Eye (tissue), 1 donor: ENCODE data around the gene RBKS.
A peak's percentile ranks its signal among the peaks of the same experiment; 100 is the strongest.
"Not testable (repeated sequence)": the region's sequence is repeated elsewhere in the genome, so short reads cannot be mapped to it uniquely, and the experiment has no call there.

Experiments used
- DNase-seq: peaks from one replicate; pipeline ENCODE4 v3.0.0-alpha.2; 2015

RBKS gene

DNA sequence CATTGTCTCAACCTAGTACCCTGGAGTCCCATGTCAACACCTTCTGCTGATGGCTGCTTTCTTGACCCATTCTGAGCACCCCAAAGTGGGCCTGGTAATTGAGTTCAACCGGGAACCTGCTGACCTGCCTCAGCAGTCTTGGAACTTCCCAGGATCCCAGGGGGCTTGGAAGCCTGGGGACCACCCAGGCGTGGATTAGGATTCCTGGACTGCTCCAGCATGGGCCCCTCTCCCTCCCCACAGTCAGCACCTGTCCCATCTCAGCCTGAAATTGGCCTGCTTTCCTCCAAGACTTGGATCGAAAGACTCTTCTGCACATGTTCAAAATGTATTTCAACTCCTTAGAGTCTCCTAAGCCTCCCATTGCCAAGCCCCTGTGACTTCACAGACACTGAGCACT is 134.1 kb downstream of the RBKS start:
- DNase-seq, result no peak

DNA sequence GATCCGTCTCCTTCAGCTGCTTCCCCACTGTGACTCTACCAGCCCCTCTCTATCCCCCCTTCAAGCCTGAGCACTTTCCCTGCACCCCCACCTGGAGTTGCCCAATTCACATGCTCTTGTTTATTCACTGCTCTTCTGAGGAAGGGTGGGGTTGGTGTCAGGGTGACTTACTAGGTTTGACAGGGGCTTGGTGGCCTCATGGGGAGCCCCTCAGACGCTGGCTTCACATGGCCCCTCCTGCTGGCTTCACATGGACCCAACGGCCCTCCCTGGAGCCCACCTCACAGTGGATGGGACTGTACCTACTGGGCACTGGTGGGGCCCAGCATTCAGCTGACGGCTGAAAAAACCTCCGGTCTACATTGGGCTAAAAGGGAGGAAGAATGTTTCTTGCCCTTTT is 135.4 kb downstream of the RBKS start:
- DNase-seq, result no peak

DNA sequence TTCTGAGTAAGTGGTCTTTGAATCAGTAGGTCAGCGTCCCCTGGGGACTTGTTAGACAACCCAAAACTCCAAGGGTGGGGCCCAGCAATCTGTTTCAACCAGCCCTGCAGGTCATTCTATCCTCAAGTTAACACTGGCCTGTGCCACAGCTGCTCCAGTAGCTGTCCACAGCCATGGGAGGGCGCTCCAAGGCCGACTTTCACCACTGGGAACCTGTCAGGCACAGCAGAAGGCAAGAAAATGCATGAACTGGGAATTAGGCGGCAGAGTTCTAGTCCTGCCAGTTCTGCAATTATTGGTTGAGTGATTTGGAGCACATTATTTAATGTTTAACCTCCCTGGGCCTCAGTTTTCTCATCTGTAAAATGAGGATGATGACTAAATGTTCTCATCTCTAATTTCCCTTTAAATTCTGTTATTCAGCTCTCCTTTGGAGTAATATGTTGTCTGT is 136.0 kb downstream of the RBKS start:
- DNase-seq, result peak; percentile 76

DNA sequence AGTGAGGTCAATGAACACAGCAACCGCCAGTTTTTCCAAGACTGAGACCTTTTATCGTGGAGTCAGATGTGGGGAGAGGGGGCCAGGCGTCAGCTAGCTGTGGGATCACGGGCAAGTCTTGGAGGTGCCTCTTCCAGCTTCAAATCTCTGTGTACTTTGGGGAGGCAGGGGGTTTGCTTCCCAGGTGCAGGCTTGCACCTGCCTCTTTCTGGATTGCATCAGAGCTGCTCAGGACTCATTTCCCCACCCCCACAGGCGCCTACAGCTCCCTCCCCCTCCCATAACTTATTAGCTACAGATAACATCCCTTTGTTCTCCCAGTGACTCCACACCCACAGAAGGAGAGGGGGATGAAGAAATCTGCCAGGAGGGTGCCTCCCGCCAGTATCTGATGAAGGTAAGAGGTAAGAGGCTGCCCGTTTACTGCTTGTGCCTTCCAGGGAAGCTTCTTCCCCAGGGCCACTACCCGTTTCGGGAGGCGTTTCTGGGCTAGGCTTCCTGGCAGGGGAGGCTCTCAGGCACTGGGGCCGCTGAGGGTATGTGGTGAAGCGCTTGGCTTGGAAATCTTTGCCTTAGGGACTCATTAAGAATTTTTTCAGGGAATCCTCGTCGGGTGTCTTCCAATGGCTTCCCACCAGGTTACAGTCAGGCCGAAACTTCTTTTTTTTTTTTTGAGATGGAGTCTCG is 137.5 kb downstream of the RBKS start:
- no peak for DNase-seq

DNA sequence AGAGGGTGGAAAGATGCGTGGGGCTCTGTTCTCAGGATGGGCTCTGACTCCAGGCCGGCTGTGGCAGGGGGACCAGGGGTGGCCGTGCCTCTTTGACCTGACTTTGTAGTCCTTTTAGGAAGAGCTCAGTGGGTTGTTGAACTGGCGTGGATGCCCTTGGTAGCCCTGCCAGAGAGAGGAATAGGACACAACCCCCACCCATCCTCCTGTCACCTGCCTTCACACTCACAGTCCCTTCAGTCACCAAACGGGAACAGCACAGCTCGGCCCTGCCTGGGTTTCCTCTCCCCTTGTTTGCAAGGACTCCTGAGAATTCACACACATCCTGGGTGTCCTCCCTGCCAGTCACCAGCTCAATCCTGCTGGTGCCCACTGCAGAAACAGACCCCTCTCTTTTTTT is 138.8 kb downstream of the RBKS start:
- DNase-seq, result no peak

DNA sequence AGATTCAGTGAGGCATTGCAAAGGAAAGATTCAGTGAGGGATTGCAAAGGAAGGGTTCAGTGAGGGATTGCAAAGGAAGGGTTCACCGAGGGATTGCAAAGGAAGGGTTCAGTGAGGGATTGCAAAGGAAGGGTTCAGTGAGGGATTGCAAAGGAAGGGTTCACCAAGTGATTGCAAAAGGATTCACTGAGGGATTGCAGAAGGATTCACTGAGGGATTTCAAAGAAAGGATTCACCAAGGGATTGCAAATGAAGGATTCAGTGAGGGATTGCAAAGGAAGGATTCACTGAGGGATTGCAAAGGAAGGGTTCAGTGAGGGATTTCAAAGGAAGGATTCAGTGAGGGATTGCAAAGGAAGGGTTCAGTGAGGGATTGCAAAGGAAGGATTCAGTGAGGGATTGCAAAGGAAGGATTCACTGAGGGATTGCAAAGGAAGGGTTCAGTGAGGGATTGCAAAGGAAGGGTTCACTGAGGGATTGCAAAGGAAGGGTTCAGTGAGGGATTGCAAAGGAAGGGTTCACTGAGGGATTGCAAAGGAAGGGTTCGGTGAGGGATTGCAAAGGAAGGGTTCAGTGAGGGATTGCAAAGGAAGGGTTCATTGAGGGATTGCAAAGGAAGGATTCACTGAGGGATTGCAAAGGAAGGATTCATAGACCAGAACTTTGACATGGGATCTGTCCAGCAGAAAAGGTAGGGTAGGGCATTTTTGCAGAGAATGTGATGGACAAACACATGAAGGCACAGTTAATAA is 141.2 kb downstream of the RBKS start:
- not testable (repeated sequence) for DNase-seq

DNA sequence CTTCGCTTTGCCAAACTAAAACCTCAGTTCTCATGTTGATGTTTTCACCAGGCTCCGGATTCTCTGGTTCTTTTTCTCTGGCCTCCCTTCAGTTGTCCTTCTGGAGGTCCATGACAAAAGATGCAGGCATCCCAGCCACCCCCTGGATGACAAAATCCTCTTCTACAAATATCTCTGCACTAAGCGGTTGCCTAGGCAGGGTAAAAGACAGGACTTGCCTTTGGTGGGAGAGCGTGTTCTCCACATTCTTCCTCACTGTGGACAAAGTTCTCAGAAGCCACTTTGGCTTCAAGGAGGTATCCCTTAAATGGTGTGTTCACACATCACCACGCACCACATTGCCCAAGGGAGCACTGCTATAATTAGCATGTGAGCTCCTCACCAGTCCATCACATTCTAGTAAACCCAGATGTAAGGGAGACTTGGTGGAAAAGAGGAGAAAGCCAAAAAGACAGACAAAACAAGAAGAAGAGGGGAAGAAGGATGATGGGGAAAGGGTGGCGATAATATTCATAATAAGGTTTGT is 142.3 kb downstream of the RBKS start:
- DNase-seq, result no peak

DNA sequence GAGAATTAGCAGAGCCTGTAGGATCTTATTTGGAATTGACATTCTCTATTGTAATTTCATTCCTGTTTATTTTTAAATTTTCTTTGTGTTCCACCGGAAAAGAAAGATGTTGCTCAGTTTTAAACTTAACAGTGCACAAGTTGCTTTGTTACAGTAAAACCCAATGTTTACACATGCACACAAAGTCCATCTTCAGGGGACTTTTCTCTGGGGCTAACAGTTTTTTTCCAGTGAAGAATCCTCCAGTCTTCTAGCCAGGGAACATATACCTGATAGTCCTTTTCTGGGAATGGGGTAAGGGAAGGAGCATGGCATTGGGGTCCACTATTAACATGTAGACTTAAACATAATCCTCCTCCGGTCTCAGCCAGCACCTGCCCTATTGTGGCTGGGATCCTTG is 143.9 kb downstream of the RBKS start:
- no peak for DNase-seq

DNA sequence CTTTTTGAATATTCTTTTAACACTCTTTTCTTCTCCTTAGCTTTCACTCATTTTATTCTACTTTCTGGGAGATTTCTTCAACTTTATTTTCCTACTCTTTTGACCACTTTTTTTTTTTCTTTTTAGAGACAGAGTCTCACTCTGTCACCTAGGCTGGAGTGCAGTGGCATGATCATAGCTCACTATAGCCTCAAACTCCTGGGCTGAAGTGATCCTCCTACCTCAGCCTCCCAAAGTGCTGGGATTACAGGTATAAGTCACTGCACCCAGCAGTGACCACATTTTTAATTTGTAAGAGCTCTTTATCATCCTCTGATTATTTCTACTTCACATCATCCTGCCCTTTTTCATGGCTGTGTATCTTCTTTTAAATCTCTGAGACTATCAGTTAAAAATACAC is 144.7 kb downstream of the RBKS start:
- DNase-seq, result not testable (repeated sequence)

DNA sequence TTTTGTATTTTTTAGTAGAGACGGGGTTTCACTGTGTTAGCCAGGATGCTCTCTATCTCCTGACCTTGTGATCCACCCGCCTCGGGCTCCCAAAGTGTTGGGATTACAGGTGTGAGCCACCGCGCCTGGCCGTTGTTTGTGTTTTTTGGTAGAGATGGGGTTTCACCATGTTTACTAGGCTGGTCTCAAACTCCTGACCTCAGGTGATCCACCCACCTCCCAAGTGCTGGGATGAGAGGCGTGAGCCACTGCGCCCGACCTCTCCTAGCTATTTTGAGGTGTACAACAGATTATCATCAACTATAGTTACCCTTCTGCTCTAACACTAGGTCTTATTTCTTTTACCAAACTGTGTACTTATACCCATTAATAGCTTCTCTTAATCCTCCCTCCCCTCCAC is 147.6 kb downstream of the RBKS start:
- no peak for DNase-seq

DNA sequence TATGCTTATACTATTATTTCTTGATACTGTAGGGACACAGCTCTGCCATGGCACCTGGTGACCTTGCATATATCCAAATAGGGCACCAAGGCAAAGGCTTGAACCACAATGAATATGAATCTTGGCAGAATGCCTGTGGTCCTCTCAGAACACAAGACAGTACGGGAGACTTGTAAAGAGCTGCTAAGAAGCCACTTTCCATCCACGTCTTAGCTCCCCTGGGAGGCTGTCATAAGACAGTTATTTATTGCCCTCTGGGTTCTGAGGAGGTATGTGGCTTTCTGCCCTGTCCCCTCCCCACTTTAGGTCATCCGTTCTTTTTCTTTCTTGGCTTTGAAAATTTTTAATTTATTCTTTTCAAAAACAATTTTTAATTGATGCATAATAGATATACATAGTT is 148.5 kb downstream of the RBKS start:
- no peak for DNase-seq

DNA sequence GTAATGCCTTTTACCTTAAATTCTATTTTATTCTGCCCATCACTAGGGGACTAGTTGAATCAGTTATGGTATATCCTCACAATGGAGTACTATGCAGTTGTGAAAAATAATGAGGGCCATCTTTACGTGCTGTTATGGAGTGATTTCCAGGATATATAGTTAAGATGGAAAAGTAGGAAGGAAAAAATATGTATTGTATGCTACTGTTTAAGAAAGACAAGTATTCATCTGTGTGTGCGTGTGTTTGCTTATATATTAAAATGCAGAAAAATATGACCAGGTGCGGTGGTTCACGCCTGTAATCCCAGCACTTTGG is 151.2 kb downstream of the RBKS start:
- DNase-seq, result no peak

DNA sequence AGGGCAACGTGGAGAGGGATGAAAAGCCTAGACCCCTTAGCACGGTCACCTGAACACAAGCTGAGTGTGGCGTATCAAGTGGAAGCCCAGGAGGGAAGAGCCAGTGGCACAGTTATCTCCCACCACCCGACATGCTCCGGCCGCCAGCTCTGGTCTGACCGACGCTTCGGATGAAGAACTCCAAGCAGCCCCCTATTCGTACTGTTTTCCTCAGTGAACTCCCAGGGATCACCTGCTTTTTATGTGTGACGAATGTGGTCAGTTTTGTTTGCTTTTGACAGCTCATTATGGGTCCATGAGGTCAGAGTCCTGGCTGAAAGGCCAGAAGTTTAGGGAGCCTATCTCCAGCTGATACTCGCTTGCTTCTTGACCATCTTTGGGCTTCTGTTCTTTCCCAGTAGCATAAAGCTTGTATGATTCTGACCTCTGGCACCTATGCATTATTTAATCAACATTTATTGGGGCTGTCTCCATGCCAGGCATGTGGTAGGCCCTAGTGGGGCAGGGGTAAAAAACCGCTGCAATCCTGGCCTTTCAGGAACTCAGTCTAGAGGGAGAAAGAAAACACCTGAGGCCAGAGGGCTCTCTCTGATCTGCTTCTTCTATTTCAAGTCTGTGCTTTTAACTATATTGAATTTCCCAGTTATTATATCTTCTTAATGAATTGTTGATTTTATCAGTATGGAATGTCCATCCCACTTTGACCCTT is 151.7 kb downstream of the RBKS start:
- DNase-seq, result no peak

DNA sequence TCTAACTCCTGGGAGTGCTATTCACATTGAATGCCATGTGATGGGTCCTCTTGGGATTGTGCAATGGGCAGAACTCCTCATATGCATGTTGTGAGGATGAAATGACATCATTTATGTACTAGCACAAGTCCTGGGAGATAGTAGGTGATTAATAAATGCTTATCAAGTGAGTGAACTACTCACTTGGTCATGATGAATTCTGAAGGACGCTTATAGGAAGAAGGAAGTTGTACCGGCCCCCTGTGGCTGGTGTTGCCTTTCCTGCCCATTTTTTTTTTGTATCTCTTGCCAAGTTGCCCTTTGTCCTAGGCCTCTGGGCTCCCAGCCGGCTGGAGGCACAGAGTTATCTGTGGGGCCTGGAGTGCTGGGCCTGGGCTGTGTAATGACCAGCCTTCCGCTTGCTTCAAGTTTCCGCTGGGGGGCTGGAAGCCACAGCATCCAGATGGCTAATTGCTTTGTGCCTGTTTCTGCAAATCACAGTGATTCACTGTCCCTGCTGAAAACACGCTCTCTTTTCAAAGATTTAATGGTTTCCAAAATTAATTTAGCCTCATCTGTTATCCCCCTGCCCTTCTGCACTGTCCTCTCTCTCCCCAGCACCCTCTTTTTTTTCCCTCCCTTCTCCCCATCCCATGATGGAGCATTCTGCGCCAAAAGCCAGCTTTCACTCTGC is 152.4 kb downstream of the RBKS start:
- DNase-seq, result no peak

DNA sequence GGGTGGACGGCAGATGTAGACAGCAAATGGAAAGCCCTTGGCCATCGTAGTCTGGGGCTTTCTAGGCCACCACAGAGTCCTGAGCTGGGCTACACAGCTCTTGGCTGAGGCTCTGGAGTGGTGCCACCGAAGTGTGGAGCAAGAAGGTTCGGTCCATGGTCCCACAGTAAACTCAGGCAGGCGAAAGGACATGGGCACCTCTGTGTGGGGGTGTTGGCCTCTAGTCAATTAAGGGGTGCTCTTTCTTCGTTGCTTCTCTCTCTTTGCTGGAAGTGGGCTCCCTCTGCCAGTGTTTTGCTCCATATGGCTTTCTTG is 153.3 kb downstream of the RBKS start:
- no peak for DNase-seq

DNA sequence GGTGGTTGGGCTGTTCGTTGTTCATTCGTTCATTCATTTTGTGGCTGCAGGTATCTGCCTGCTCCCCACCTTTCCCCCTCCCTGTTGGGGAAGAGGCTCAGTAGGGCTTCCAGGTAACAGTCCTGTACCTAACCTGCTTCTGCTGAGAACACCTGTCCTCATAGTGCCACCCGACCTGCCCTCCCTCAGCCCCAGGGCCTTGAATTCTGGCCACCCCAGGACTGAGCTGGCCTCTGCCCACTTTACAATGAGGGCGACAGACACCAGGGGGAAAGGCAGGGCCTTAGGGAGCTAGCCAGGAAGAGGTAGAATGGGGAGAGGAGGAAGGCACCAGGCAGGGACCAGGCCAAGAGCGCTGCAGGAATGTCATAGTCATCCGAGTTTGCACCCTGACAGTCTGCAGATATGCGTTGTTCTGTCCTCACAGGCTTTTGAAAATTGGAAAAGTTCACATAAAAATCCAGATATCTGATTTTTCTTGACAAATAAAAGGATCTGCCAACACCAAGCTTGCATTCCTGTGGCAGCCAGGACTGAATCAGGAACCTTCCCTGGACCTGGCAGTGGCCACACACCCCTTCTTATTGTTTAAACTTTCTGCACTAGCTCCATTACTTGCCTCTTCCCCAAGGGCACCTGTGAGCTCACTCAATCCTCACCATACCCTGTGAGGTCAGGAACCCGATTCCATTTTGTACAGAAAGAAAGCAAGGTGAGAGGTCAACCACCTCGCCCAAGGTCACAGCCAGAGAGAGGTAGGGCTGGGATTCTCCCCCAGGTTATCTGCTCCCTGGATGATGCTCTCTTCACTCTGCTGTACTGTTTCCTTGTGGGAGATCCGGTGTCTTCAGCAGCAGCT is 153.9 kb downstream of the RBKS start:
- no peak for DNase-seq

DNA sequence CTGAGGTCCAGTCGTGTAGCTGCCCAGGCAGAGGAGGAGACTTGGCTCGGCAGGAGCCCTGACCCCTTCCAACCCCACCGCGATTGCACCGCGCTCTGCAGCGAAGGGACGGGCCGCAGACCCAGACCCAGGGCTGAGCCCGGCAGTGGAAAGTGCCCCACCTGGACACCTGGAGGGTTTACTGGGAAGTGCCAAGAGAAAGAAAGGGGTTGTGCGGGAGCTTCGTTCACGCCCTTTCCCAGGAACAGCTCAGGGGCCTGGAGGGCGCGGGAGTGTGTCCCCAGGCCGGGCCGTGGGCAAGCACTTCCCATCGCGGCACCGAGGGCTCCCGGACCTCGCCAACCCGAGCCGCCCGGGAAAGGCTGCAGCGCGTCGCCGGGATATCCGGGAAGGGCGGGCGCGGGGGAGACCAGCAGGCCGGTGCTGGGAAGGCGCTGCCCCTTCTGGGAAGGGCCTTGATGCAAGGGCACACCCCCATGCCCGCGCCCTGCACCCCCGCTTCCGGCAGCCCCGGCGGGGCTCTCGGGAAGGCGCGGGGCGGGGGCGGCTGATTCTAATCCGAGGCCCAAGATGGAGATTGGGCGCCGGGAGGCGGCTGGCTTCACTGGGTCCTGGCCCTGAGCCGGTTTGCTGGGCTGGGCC is 154.8 kb downstream of the RBKS start:
- DNase-seq, result peak; percentile 77

DNA sequence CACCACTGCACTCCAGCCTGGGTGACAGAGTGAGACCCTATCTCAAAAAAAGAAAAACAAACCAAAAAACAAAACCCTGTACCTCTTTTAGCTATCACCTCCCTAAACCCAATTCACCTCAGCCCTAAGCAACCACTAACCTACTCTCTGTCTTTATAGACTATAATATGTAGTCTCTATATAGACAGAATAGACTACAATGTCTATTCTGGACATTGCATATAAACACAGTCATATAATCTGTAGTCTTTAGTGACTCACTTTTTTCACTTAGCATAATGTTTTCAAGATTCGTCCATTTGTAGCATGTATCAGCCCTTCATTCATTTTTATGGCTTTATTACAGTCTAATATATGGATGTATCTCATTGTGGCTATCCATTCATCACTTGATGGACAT is 155.9 kb downstream of the RBKS start:
- DNase-seq, result no peak
